ENCODE measurements around the gene CDKAL1.

DNA sequence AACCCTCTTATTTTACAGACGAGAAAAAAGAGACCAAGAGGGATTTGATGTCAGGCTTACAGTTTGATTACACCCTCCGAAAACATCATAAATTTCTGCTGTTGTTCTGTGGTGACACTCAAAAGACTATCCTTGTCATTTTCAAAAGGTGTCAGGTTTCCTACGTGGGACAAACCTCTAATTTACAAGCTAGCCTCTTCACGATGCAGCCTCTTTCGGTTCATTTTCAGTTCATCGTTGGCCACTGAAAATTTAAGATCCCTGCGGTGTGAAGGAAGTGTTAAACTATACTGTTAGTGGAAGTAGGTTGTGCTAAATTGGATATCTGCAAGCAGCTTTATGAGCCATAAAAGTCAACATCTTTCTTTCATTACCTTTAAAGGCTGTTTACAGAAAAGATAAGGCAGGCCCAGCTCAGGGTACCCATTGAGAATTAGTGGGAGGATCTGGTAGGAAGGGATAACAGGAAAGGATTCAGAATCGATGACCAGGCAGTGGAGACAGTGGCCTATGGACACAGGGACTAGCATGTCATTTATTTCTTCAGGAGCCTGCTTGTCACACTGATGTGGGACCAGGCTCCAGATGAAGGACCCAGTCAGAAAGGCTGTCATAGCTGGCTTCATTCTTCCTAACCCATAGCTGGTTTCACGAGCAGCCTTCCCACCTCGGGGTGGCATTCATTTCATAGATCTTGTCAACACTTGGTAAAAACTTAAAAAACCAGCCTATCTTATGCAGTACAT lies 730.2 kb downstream of the CDKAL1 start:
- TF ChIP-seq, protein P1, sequence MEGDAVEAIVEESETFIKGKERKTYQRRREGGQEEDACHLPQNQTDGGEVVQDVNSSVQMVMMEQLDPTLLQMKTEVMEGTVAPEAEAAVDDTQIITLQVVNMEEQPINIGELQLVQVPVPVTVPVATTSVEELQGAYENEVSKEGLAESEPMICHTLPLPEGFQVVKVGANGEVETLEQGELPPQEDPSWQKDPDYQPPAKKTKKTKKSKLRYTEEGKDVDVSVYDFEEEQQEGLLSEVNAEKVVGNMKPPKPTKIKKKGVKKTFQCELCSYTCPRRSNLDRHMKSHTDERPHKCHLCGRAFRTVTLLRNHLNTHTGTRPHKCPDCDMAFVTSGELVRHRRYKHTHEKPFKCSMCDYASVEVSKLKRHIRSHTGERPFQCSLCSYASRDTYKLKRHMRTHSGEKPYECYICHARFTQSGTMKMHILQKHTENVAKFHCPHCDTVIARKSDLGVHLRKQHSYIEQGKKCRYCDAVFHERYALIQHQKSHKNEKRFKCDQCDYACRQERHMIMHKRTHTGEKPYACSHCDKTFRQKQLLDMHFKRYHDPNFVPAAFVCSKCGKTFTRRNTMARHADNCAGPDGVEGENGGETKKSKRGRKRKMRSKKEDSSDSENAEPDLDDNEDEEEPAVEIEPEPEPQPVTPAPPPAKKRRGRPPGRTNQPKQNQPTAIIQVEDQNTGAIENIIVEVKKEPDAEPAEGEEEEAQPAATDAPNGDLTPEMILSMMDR (IDR thresholded peaks at IDR 0.05) = no peak
- TF ChIP-seq POLR2AphosphoS5 (IDR thresholded peaks at IDR 0.05) (no peak), POLR2A (IDR thresholded peaks at IDR 0.05) (no peak)
